ENCODE results near the gene INSRR.

The INSRR gene

DNA sequence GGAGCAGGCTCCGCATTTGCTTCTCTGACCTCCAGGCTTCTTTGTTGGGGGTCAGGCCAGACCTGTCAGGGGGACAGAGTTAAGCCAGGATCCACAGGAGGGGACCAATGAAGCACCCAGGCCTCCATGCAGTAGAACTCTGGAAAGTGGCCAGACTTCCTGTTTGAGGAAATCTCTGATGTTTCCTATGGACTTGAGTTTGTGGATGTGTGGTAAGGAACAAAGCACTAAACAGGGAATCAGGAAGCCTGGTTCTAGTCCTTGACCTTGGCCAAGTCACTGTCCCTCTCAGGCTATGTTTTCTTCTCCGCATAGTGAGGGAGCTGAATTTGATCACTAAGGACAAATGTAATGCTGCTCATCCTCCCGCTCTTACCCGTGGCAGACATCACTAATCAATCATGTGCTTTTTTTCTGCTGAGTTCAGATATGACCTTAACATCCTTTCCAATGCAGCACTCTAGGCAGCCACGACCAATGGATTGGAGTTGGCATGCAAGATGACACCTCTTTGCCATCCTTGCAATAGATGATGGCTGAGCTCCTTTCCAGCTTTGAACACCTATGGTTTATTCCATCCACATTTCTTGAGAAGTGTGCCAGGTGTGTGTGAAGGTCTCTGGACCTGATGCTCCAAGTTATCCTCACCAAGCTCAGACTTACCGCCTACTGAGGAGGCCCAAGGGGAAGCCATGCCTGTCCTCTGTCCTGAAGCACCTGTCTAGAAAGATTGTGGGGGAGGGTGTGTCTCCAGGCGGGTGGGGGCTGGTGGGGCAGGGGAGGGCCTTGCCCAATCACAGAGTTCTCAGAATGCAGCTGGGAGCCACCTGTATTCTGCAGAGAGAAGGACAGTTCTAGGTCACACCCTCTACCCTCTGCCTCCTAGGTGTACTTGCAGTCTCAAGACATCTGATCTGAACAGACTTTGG is 52.1 kb downstream of the INSRR start:
- DNase-seq (ENCODE audit: low read depth, low spot score), result no peak

DNA sequence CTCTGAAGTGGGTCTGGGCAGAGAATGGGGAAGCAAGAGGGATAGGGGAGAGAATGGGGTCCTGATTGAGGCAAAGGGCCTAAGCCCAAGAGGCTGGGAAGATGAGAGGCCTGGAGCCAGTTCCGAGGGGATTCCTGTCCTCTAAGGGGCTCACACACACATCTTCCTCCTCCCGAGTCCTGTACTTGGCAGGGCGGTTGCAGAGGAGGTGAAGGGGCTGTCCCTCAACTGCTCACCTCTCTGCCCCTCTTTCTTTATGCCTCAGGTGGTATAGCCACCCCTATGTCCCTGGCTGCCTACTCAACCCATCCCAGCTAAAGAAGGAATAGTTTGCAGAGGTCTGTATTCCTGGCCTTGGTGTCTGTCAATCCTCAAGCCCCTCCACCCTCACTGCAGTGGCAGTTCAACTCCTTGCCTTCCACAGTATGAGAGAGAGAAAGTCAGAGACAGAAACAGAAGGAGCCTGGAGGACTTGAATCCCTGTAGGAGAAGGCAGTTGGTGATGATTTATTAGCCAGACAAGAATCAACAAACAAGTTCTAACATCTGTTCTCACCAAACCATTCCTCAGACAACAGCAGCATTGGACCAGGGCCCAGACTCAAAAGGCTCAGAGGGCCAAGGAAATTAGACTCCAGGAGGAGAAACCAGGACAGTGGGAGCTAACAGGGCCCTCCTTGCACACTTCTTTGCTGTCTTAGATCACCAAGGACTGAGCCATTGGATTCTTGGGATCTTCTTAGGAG is 53.0 kb downstream of the INSRR start:
- no peak for DNase-seq (ENCODE audit: low read depth, low spot score)

DNA sequence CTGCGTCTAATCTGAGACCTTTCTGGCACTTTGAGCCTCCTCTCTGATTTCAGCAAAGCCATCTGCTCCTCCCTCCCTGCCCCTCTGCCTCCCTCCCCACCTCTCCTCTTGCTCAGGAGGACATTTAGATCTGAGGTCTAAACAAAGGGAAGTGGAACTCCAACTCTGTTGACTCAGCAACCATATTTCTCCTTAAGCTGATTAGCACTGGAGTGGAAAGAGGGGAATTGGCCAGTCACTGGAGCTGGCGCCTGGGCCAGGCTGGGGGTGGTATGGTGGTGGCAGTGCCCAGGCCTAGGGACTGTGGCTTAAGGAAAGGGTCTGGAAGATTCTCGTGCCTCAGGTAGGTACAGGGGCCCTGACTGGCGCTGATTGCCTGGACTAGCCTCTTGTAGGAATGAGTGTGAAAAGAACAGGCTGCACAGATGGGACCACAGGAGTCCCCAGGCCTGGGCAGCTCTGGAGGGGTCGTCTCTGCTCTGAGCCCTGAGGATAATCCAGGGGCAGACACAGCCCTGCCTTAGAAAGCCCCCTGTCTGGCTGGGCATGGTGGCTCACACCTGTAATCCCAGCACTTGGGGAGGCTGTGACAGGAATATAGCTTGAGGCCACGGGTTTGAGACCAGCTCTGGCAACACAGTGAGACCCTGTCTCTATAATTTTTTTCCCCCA is 54.2 kb downstream of the INSRR start:
- no peak for DNase-seq (ENCODE audit: low read depth, low spot score)

DNA sequence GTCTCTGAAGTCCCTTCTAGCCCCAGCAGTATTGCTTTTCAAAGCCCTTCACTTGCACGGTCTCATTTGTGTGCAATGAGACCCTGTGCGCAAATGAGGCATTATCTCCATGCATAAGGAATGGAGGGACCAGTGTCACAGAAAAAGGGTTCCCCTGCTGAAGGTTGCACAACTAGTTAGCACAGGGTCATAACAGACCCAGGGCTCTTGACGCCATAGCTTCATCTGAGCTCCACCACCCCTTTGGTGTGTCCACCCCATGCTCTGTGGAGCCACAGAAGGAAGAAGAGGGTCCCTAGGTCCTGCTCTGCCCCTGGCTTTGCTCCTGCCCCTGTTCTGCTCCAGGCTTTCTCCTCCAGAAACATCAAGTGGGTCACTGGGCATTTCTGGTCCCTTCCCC is 54.9 kb downstream of the INSRR start:
- DNase-seq (ENCODE audit: low read depth, low spot score), result no peak

DNA sequence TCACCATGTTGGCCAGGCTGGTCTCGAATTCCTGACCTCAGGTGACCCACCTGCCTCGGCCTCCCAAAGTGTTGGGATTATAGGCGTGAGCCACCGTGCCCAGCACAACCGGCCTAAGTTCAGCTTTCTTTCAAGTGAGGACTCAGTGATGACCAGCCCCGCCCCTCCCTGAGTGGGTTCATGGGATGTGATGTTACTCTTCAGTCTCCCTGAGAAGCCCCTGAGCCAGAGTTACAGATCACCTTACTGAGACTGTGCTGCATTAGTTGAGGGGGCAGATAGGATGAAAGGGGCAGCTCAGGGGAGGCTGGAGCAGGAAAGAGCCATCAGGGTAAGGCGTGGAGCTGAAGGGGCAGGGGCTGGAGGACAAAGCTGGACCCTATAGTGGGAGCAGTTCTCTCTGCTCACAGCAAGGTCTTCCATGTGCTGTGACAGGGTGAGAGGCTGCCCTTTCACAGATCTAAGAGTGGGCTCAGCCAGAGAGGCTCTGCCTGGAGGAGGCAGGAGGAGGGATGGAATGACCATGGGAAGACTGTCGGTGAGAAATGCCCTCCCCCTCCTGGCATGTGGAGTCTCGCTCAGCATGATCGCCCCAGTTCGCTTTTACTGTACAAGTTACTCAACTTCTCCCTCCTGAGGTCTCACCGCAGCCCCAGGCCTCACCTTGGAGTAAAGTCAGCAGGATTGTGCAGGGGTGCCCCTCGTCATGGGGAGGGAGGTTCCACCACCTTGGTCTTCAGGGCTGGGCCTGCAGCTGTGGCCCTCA is 55.6 kb downstream of the INSRR start:
- no peak for DNase-seq (ENCODE audit: low read depth, low spot score)

DNA sequence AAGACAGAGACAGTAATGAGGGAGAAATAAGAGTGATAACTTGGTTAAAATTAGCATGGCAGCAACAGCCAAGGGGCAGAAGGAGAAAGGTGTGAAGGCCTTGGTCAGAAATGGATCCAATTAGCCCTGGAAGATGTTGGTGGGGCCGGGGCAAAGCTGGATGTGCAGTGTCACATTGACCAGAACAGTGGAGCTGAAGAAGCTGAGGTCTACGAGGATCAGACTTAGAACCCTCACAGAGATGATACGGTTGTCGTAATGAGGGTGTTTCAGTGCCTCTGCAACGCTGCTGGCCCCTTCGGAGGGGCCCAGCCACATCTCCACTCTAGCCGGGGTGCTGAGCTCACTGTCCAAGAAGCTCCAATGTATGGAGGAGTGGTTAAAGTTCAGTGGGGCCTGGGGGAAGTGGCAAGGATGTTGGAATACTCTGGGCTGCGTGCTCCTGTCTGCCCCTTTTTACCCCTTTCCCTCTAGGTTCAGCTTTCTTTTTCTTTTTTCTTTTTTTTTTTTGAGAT is 56.4 kb downstream of the INSRR start:
- DNase-seq (ENCODE audit: low read depth, low spot score), result no peak

DNA sequence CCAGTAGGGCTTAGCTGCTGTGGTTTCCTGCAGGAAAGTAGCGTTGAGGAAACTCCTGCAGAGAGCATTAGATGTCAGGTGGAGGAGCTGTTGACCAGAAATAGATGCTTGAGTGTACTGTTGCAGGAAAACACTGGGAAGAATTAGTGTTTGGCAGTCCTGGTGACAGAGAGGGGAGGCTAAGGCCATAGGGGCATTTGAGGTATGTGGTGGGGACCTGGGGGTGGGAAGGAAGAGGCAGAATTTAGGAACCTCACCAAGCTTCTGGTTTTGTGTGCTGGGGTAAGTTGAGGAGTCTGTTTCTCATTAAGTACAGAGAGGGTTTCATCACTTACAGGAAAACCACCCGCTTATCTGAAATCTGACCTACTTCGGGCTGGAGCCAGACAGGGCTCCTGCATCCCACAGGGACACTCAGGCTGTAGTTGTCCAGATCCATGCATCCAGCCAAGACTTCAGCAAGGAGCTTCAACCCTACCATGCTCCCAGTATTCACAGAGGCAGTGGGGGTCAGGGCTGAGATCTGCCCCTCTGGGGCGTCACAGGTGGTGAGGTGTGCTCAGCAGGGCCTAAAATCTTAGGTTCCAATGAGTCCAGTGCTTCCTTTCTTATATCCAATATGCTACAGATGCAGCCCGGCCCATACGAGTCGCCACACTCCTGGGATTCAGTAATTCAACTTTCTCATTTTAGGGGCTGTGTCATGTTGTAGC is 57.4 kb downstream of the INSRR start:
- DNase-seq (ENCODE audit: low read depth, low spot score), result peak; percentile 41

DNA sequence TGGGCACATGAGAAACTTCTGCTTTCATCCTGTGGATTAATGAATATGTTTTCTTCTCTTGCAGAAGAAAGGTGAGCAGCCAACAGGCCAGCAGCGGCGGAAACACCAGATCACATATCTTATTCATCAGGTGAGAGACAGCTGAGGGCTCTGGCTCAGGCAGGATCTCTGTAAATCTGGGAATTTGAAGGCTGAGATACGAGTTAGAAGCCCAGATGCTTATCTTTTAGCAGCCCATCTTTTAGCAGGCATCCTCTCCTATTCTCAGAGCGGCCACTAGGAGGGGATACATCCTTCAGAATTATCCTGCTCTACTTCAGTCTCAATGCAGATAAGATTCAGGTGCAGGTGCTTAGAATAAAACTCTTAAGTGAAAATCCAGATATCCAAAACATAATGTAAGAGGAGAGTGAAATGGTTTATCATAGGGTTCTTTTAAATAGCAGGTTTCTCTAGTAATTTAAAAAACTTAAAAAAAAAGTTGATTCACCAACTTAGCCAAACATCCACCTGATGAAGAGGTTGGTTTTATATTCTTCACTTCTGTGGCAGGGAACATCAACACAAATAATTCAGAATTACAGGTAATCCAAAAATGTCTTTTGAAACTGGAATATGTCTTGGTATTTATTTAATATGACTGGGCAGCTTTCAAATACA is 61.6 kb downstream of the INSRR start:
- peak; percentile 64 for DNase-seq (ENCODE audit: low read depth, low spot score)

DNA sequence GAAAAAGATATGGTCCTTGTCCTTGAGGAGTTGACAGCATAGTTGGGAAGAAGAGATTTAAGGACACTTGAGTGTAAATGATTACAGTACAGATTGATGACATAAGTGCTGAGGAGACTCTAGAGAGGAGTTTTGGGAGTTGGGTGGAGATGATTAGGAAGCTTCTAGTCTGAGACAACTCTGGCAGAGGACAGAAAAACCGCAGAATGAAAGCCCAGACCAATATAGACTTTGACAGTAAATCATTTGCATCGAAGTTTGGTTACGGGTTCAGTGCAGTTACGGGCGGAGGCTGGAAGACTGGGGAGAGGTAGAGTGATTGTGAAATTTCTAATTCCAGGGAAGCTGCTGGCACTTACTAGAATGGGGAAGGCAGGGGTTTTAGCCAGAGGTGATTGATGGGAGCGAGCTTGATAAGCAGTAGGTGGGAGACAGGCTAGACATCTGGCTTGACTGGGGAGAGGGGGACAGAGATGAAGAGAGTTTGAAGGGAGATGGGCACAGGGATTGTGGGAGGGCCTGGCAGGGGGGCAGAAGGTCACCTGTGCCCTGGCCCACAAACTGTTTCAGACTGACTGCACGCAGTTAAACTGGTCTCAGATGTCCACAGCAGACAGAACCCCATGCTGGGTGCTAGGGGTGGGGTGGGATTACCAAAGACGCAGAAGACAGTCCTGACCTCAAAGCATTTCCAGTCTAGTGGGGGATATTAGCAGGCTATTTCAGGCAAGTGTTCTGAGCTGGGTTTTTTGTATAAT is 62.4 kb downstream of the INSRR start:
- no peak for DNase-seq (ENCODE audit: low read depth, low spot score)

DNA sequence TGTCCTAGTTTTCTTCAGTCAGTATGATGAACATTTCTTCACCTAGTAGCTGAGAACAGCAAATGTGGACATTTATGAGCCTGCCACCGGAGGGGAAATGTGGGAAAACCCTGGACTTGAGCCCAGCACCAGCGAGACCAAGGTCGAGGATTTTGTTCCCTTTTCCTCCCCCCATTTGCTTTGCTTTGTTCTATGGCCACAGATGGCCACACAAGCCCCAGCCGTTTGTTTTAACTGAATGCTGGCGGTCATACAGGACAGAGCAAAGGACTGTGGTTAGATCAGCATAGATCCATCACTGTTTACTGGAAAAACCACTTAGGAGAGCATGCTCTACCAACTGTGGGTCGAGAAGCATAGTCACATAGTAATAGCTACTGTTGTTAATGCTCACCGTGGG is 63.1 kb downstream of the INSRR start:
- DNase-seq (ENCODE audit: low read depth, low spot score), result no peak

DNA sequence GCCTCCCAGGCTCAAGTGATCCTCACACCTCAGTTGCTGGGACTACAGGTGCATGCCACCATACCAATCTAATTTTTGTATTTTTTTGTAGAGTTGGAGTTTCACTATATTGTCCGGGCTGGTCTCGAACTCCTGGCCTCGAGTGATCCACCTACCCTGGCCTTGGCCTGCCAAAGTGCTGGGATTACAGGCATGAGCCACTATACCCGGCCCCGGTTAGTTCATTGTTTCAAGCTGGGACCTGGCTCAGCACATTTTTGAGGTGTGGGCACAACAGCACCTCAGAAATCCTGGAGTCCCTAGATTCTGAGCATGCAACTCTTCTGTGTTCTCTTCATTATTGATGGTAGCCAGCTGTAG is 63.6 kb downstream of the INSRR start:
- DNase-seq (ENCODE audit: low read depth, low spot score), result no peak

DNA sequence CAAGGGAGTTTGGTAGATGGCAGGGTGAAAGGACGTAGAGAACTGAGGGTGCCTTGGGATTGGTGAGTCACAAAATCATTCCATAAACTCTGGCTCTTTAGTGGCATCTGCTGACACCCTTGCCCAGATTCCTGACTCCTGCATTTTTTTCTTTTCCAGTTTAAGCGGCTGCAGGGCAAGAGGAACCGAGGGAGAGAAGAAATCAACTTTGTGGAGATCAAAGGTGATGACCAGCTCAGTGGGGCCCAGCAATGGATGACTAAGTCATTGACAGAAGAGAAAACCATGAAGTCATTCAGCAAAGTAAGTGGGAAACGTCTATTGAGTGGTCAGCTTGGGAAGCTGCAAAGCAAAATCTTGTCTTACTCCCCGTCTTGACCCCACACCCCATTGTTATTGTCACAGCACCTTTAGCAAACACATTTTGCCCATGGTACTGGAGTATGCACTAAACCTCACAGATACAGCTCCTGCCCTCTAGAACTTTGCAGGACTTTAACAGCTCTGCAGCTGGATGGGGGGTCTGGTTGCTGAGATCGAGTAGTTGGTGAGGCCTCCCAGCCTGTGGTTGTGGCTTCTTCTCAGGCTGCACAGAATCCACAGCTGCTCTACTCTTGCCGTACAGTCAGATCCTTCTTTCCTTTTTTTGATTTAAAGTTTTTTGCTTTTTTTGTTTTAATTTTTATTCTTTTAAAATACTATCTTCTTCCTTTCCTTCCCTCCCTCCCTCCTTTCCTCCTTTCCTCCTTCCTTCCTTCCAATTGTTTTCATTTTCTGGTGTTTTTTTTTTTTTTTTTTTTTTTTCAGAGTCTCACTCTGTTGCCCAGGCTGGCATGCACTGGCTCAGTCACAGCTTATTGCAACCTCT is 64.2 kb downstream of the INSRR start:
- DNase-seq (ENCODE audit: low read depth, low spot score), result no peak
